GM19193 (cell line): ENCODE measurements around the gene TRDMT1.

Source experiments
- POLR2A ChIP-seq: IDR thresholded peaks from 4 replicates; pipeline ENCODE4 v1.6.1; 2011; ENCODE audit not compliant: insufficient read depth, insufficient read length; ENCODE audit errors: extremely low read depth

Gene TRDMT1

GRCh38 chr10:17122052-17122451 is 79.4 kb downstream of the TRDMT1 start:
- TF ChIP-seq POLR2A = no peak

- no peak for TF ChIP-seq POLR2A
Observed at GRCh38 chr10:17120694-17121093, 80.8 kb downstream of the TRDMT1 start.

GRCh38 chr10:17119845-17120244 is 81.6 kb downstream of the TRDMT1 start:
- no peak for TF ChIP-seq POLR2A

- no peak for TF ChIP-seq POLR2A
Observed at GRCh38 chr10:17116193-17116592, 85.3 kb downstream of the TRDMT1 start.

- TF ChIP-seq POLR2A = no peak
Observed at GRCh38 chr10:17115683-17116082, 85.8 kb downstream of the TRDMT1 start.

GRCh38 chr10:17113889-17114540 is 87.5 kb downstream of the TRDMT1 start:
- TF ChIP-seq POLR2A = no peak

GRCh38 chr10:17113346-17113745 is 88.1 kb downstream of the TRDMT1 start:
- TF ChIP-seq POLR2A = no peak

GRCh38 chr10:17112566-17112965 is 88.9 kb downstream of the TRDMT1 start:
- no peak for TF ChIP-seq POLR2A

GRCh38 chr10:17109475-17110207 is 91.8 kb downstream of the TRDMT1 start:
- TF ChIP-seq POLR2A = no peak

- TF ChIP-seq POLR2A = no peak
Observed at GRCh38 chr10:17109046-17109445, 92.4 kb downstream of the TRDMT1 start.

GRCh38 chr10:17106991-17107390 is 94.5 kb downstream of the TRDMT1 start:
- TF ChIP-seq POLR2A = no peak

- TF ChIP-seq POLR2A = no peak
Observed at GRCh38 chr10:17101910-17102266, 99.6 kb downstream of the TRDMT1 start.

GRCh38 chr10:17101257-17101909 is 100.1 kb downstream of the TRDMT1 start:
- no peak for TF ChIP-seq POLR2A

GRCh38 chr10:17100586-17100985 is 100.9 kb downstream of the TRDMT1 start:
- TF ChIP-seq POLR2A = no peak

- TF ChIP-seq POLR2A = no peak
Observed at GRCh38 chr10:17098012-17098411, 103.5 kb downstream of the TRDMT1 start.
